OCI-LY1 (cell line): Measurements from ENCODE around the gene TMEM98.

Source experiments
- CTCF ChIP-seq: fragments of 200-600 bp; sonication (generic), shearing (Covaris generic); IDR thresholded peaks from 2 replicates; pipeline ENCODE4 v1.5.1; 2017; ENCODE audit warnings: mild to moderate bottlenecking, antibody characterized with exemption, low read length, moderate library complexity, mixed read lengths
- EZH2 ChIP-seq: fragments of 200-600 bp; sonication (generic), shearing (Covaris generic); IDR thresholded peaks from 2 replicates; pipeline ENCODE4 v1.8.0; 2017; ENCODE audit warnings: borderline replicate concordance, mixed run types, mild to moderate bottlenecking, antibody characterized with exemption, low read length, moderate library complexity, mixed read lengths

GRCh38 chr17:32976605-32977004, 48.7 kb downstream of the TMEM98 start:
- TF ChIP-seq CTCF = no peak
- TF ChIP-seq EZH2 = no peak
